GM18873 (cell line): ENCODE results near the gene VPS9D1.
"Not testable (repeated sequence)": the region's sequence is repeated elsewhere in the genome, so short reads cannot be mapped to it uniquely, and the experiment has no call there.

Experiments
- ATAC-seq: cut with Tn5 transposase; IDR thresholded peaks from one replicate; pipeline ENCODE4 v1.9.1; 2021; ENCODE audit warnings: mild to moderate bottlenecking, moderate library complexity, moderate number of reproducible peaks; ENCODE audit not compliant: unreplicated experiment, low FRiP score

The VPS9D1 gene

DNA sequence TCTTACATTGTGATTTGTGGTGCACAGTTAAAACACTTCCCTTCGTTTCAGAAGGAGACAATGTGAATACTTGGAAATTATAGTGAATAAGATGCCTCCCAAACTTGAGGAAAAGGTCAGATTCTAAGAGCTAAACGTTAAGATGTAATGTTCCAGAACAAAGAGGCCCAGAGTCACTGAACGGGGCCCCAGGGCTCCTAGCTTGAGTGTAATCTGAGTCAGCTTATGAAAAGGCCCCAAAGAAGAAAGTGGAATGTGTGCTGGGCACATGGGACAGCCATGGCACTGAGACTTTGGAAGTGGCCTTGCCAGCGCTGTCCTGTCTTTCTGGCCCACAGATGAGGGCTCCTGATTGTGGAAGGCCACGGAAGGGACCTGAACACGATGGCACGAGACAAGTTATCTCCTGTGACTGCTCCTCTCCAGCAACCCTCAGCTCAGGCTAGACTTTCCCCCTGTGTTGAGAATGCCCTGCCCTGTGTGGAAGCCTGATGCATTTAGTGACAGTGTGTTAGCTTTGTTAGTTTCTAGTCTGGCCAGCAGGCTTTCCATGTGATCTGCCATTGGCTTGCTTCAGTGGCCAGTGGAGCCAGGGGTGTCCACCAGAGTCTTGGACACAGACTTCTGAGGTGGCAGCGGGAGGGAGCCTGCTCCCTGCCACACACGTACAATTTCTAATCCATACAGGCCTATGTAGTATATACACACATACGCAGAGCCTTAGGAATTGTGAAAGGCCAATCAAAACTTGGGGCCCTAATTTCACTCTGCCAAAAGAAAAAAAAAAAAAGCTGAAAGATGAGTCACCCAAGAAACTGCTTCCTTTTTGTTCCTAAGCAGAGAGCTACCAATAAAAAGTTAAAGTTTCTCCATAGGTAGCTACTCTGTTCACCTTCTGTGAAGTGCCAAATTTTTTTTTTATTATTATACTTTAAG lies 49.9 kb downstream of the VPS9D1 start:
- ATAC-seq, result no peak

DNA sequence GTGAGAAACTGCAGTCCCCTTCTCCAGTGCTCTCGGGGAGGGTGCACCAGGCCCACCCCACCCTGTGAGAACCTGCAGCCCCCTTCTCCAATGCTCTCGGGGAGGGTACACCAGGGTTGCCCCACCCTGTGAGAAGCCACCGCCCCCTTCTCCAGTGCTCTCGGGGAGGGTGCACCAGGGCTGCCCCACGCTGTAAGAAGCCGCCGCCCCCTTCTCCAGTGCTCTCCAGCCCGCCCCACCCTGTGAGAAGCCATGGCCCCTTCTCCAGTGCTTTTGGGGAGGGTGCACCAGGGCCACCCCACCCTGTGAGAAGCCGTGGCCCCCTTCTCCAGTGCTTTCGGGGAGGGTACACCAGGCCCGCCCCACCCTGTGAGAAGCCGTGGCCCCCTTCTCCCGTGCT lies 50.9 kb downstream of the VPS9D1 start:
- ATAC-seq, result no peak

DNA sequence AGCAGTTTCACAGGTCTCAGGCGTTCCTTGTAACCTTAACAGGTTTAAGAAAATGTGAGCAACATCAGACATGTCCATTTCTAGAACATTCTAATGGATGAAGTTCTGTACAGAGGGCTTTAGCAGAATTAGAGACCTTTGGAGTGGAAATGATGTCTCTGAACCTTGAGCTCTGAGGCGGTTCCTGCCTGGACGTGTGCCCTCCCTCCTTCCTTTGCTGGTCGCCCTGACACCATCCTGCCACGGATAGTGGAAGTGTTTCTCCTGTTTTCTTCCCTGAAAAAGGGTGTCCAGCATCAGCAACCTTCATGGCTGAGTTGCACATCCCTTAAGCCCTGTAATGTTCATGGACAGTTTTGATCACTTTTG lies 51.9 kb downstream of the VPS9D1 start:
- ATAC-seq, result no peak

DNA sequence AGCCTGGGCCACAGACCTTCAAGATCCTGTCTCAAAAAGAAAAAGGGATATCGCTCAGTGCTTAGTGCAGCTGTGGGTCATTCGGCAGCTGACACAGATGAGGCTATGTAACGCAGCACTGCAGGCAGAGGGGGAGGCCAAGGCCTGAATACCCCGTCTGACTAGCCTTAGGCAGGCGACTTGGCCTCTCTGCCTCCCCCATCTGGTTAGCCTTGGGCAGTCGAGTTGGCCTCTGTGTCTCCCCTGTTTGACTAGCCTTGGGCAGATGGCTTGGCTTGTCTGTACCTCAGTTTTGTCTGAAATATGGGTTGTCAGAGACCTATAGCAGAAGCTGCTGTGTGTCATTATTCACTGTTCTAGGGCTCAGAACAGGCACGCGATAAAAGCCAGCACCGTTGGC lies 53.1 kb downstream of the VPS9D1 start:
- no peak for ATAC-seq

DNA sequence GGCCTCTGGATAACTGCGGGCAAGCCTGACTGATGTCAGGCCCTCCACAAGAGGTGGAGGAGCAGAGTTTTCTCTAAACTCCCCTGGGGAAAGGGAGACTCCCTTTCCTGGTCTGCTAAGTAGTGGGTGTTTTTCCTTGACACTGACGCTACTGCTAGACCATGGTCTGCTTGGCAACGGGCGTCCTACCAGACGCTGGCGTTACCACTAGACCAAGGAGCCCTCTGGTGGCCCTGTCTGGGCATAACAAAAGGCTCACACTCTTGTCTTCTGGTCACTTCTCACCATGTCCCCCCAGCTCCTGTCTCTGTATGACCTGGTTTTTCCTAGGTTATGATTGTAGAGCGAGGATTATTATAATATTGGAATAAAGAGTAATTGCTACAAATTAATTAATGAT lies 53.7 kb downstream of the VPS9D1 start:
- not testable (repeated sequence) for ATAC-seq

DNA sequence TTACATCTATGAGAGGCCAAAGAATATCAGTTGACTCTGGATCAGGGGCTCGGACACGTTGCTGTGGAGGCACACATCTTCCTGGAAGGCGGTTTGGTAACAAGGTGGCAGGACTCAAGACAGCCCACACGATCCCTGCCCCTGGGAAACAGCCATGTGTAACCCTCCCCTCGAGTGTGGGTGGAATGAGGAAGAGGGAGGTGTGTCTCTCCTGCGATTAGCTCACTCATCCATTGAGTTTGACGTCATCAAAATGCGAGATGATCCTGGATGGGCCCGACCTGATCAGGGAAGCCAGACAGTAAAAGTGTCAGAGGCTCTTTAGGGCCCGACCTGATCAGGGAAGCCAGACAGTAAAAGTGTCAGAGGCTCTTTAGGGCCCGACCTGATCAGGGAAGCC lies 56.5 kb downstream of the VPS9D1 start:
- ATAC-seq, result not testable (repeated sequence)

DNA sequence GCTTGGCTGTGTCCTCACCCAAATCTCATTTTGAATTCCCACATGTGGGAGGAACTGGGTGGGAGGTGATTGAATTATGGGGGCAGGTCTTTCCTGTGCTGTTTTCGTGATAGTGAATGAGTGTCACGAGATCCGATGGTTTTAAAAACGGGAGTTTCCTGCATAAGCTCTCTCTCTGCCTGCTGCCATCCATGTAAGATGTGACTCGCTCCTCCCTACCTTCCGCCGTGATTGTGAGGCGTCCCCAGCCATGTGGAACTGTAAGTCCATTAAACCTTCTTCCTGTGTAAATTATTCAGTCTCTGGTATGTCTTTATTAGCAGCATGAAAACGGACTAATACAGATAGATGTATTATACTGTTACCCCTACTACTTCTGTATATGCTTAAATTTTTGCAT lies 59.5 kb downstream of the VPS9D1 start:
- ATAC-seq, result no peak

DNA sequence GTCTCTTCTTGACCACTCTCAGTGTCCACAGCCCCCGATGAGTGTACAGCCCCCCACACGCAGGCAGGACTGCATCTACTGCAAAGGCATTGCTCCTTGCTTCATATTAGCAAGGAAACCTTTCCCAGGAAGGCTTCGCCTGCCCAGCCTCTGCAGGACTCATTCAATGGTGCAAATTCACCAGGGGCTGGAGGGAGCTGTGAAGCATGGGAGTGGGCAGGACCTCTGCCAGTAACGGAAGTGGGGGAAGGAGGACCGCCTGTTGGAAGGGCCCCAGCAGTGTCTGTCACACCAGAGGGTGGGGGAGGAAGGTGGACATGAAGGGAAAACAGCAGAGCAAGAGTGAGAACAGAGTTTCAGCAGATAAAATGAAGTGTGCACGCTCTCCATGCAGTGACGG lies 60.6 kb downstream of the VPS9D1 start:
- ATAC-seq, result no peak

DNA sequence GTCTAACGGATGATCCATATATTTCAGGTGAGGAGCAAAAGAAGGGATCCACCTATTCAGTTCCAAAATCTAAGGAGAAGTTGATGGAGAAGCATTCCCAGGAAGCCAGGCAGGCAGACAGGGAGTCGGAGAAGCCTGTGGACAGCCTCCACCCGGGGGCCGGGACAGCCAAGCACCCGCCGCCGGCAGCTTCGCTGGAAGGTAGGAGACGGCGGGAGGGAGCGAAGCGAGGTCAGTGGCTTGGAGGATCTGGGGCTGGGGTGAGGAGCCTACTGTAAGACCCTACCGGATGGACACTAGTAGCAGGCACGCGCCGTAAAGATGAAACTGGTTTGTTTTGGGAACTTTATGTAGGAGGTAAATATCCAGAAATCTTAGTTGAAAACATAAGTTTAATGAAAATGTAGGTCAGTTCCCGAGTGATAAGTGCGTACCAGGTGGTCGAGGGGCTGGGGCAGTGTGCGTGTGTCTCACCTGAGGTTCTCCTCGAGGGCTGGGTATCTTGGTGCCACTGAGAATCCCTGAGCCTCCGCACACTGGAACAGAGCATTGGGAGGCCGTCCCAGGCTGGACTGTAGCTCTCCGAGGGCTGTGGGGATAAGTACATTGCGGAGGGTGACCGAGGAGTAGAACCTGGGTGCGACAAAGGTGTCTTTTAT lies 62.3 kb downstream of the VPS9D1 start:
- ATAC-seq, result no peak

DNA sequence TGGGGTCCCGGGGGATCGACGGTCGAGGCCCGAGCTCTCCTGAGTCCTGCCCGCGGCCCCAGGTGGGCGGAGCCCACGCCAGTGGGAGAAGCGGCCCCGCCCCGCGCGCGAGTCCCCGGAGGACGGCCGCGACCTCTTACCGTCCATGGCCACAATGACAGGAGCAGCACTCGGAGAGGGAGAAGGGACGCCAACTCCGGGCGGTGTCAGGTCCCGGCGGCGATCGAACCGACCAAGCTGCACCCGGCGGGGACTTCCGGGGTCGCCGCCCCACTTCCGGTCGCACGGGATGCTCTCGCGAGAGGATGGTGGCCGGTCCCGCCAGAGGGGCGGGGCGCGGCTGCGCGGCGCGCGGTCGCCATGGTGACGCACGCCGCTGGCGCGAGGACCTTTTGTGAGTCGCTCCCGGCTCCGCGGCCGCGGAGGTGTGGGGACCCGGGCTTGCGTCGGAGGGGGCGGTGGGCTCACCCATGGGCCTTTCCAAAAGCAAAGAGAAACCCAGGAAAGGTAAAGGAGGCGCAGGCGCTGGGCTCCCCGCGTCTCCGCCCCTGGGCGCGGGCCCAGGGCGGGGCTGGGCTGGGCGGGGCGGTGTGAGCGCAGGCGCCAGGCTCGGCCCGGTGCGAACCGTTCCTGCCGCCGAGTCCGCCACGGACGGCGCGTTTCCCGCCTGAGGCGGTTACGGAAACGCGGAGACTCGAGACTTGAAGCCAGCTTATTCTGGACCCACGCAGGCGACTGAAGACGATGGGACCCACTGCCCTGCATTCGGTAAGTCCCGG lies 63.1 kb downstream of the VPS9D1 start, which contains the start of the genes CHMP1A and SPATA33:
Gene CHMP1A, minus strand, starts transcription at position 267 of the 779 bp plus-strand sequence. Its CDS starts 120 bp downstream, at position 147.
Gene SPATA33, plus strand, starts transcription at position 395 of the 779 bp plus-strand sequence. Its CDS starts 76 bp downstream, at position 471.
- ATAC-seq, result peak; percentile 73
